NT2/D1 (cell line): ENCODE measurements around the gene ADAMTS16.

Experiments used
- YY1 ChIP-seq: IDR thresholded peaks from 2 replicates; pipeline ENCODE4 v1.6.1; 2011; ENCODE audit not compliant: insufficient read length, insufficient read depth
- ZNF274 ChIP-seq: IDR thresholded peaks from 2 replicates; pipeline ENCODE4 v1.6.1; 2011; ENCODE audit warnings: mild to moderate bottlenecking, low read depth, low read length

DNA sequence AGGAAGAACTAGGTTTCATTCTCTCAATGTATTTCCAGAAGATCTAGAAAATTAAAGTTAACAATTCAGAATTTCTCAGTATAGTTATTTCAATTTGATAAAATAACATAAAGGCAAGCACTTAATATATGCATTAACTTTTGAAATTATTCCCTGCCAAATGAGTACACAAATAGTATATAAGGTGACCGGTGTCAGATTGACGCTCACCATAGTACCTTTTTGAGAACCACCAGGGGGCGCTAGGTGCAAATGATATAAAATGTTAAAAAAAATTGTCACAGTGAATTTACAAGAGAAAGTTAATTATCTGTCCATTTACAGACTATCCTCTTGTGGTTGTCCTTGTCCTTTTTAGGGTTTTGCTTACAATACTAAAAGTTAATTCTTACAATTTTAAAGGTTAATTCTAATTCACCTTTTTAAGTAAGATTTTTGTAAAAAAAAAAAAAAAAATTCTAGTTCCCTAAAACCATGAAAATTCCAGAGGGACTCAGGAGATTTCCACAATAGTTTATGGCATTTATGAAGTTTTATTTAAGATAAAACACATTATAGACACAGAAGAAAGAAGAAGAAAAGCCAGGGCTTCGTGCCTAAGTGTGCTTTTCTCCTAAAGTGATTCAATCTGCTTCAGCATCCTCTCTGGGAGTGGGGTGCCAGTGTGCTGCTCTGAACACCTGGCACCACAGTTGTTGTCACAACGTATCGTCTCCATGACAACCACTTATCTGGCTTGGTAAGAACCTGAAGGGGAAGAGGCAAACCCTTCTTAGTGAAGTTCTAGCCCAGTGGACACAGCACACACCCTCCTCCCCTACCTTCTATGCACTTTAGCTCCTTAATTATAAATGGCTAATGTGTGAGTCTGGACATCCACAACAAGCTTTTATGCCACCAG, 1.7 kb downstream of the ADAMTS16 start:
- TF ChIP-seq ZNF274 (no peak), YY1 (no peak)
